Karpas-422 (cell line): ENCODE results near the gene LGR4. TPM values are rescaled to one million over a fixed set of nuclear protein-coding genes. Genes with fewer than 3 reads are reported as not detected.

ENCODE experiments used
- DNase-seq: peaks from one replicate; pipeline ENCODE4 v3.0.0-alpha.2; 2015
- H2AFZ ChIP-seq: fragments of 200-600 bp; sonication (generic); 2 replicates; pipeline ENCODE4 v1.6.1; 2014; ENCODE audit warnings: antibody characterized with exemption, low read length, mixed read lengths
- H3K27ac ChIP-seq: fragments of 200-600 bp; sonication (generic); 2 replicates; pipeline ENCODE4 v1.5.1; 2014; ENCODE audit warnings: mild to moderate bottlenecking, low read length, moderate library complexity
- H3K27me3 ChIP-seq: fragments of 200-600 bp; sonication (generic); 2 replicates; pipeline ENCODE4 v1.6.1; 2014; ENCODE audit warnings: low read length, mixed read lengths
- H3K36me3 ChIP-seq: fragments of 200-600 bp; sonication (generic); 2 replicates; pipeline ENCODE4 v1.6.1; 2014; ENCODE audit warnings: low read length, mixed read lengths; ENCODE audit not compliant: insufficient read depth
- H3K4me1 ChIP-seq: fragments of 200-600 bp; sonication (generic); 2 replicates; pipeline ENCODE4 v1.6.1; 2014; ENCODE audit warnings: mild to moderate bottlenecking, low read length, mixed read lengths
- H3K4me2 ChIP-seq: fragments of 200-600 bp; sonication (generic); 2 replicates; pipeline ENCODE4 v1.6.1; 2014; ENCODE audit warnings: low read length, low read depth, mild to moderate bottlenecking; ENCODE audit not compliant: poor library complexity, severe bottlenecking
- H3K4me3 ChIP-seq: fragments of 200-600 bp; sonication (generic); 2 replicates; pipeline ENCODE4 v1.5.1; 2014; ENCODE audit warnings: mild to moderate bottlenecking, antibody characterized with exemption, low read length, mixed read lengths
- H3K79me2 ChIP-seq: fragments of 200-600 bp; sonication (generic); 2 replicates; pipeline ENCODE4 v1.6.1; 2014; ENCODE audit warnings: mild to moderate bottlenecking, low read length, mixed read lengths
- H3K9ac ChIP-seq: fragments of 200-600 bp; sonication (generic); 2 replicates; pipeline ENCODE4 v1.6.0; 2014; ENCODE audit warnings: low read length
- H3K9me2 ChIP-seq: fragments of 200-600 bp; sonication (generic), shearing (Covaris generic); replicated peaks from 2 replicates; pipeline ENCODE4 v1.6.0; 2014; ENCODE audit warnings: mild to moderate bottlenecking, low read length, moderate library complexity; ENCODE audit not compliant: insufficient read depth
- H3K9me3 ChIP-seq: fragments of 300-700, 200-600 bp; sonication (generic); 2 replicates; pipeline ENCODE4 v1.6.1; 2014; ENCODE audit warnings: low read length, mixed read lengths
- H4K20me1 ChIP-seq: fragments of 200-600 bp; sonication (generic); 2 replicates; pipeline ENCODE4 v1.6.1; 2014; ENCODE audit warnings: mild to moderate bottlenecking, antibody characterized with exemption, low read length, low read depth; ENCODE audit not compliant: insufficient read depth
- total RNA-seq: library from RNA; depleted of rRNA; stranded (reverse); fragments of >200 nt; shearing (Covaris generic); gene quantifications from 2 replicates; pipeline ENCODE4 v1.2.3, GENCODE V29; 2014; ENCODE audit warnings: low replicate concordance

Gene LGR4
- total RNA-seq, 1 experiment from 2014 or later: 0.04 TPM

- Histone ChIP-seq H3K27me3 (no peaks in the 10 kb centered on the region), H3K4me3 (no peak overlapping the region), H3K36me3 (no peaks in the 10 kb centered on the region), H3K4me2 (no peak overlapping the region), H4K20me1 (peaks cover 4% of the 10 kb centered on the region; the same call in 1 of the 2 replicates), H3K4me1 (peaks cover 15% of the 10 kb centered on the region), H2AFZ (no peak overlapping the region), H3K27ac (no peak overlapping the region), H3K9me2 (no peaks in the 10 kb centered on the region), H3K9me3 (no peaks in the 10 kb centered on the region), H3K79me2 (peaks cover 25% of the 10 kb centered on the region), H3K9ac (no peak overlapping the region)
- no peak for DNase-seq
Observed at GRCh38 chr11:27509908-27510307, 37.3 kb upstream of the LGR4 start.

DNA sequence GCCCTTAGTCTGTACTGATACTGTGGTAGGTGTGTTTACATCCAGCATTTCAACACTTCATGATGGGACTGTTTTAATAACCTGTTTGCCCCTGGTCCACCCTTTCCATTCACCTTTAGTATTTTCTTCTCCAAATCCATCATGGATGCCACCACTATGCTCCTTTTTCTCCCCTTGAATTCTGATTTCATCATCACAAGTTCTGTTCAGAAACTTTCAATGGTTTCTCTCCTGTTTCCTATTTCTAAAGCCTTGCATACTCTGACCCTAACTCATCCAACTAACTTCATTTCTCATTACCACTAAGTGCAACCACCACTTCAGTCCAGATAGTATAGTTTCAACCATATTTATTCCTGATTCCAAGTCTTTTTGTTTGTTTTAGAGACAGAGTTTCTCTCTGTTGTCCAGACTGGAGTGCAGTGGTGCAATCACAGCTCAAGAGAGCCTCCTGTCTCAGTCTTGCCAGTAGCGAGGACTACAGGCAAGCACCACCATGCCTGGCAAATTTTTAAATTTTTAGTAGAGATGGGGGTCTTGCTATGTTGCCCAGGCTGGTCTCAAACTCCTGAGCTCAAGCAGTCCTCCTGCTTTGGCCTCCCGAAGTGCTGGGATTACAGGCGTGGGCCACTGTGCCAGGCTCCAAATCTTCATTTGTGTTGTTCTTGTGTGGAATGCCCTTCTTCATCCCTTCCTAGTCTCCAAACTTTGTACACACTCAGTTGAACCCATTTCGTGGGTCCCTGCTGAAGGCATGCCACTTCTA lies 35.1 kb upstream of the LGR4 start:
- Histone ChIP-seq H3K79me2 (peaks cover 47% of the 10 kb centered on the region), H3K27me3 (no peaks in the 10 kb centered on the region), H3K9ac (peak overlapping the region; percentile 80), H3K4me3 (peak overlapping the region; percentile 87), H3K27ac (no peak overlapping the region), H2AFZ (no peak overlapping the region), H3K9me3 (no peaks in the 10 kb centered on the region), H3K36me3 (no peaks in the 10 kb centered on the region; the same call in 1 of the 2 replicates), H3K9me2 (no peaks in the 10 kb centered on the region), H4K20me1 (peaks cover 4% of the 10 kb centered on the region; the same call in 1 of the 2 replicates), H3K4me1 (peaks cover 22% of the 10 kb centered on the region), H3K4me2 (peak overlapping the region; percentile 87)
- no peak for DNase-seq

GRCh38 chr11:27506200-27507182 lies 33.9 kb upstream of the LGR4 start, which contains the start of gene LIN7C:
Gene LIN7C (minus strand): TSS chr11:27506769. CDS start chr11:27506752, 17 bp downstream.
- peak; percentile 98 for DNase-seq
- peak within 1 kb of the TSS; percentile 80 for H3K9ac ChIP-seq
- peak within 1 kb of the TSS; percentile 45; the same call in 1 of the 2 replicates for H2AFZ ChIP-seq
- peaks cover 4% of the 10 kb centered on the region; the same call in 1 of the 2 replicates for H4K20me1 ChIP-seq
- peak within 1 kb of the TSS; percentile 87 for H3K4me2 ChIP-seq
- H3K27me3 ChIP-seq: no peaks in the 10 kb centered on the region
- H3K27ac ChIP-seq: peak within 1 kb of the TSS; percentile 27; the same call in 1 of the 2 replicates
- peaks cover 22% of the 10 kb centered on the region for H3K4me1 ChIP-seq
- H3K79me2 ChIP-seq: peaks cover 59% of the 10 kb centered on the region
- H3K36me3 ChIP-seq: peaks cover 3% of the 10 kb centered on the region; the same call in 1 of the 2 replicates
- H3K9me2 ChIP-seq: no peaks in the 10 kb centered on the region
- peak within 1 kb of the TSS; percentile 87 for H3K4me3 ChIP-seq
- no peaks in the 10 kb centered on the region for H3K9me3 ChIP-seq

DNA sequence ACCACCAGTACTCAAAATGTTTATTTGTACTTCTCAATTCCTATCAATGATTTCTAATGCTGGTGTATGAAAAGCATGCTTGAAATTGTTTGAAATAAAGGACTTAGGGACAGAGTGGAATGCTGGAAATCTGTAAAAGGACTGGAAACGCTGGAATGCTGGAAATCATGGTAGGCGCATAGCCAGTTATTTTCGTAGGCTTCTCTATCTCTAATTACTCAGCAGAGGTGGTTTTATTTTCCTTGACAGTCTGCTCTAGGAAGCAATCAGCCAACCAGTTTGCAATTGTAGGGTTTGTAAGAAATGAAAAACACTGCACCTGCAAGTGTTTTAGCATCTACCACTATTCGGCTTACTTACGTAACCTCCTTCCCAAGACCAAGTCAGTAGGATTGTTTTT lies 33.2 kb upstream of the LGR4 start:
- H3K9me2 ChIP-seq: no peaks in the 10 kb centered on the region
- H3K27ac ChIP-seq: peak overlapping the region; percentile 27; the same call in 1 of the 2 replicates
- no peak for DNase-seq
- H3K4me3 ChIP-seq: peak overlapping the region; percentile 87
- H4K20me1 ChIP-seq: peaks cover 4% of the 10 kb centered on the region; the same call in 1 of the 2 replicates
- H3K79me2 ChIP-seq: peaks cover 63% of the 10 kb centered on the region
- peaks cover 22% of the 10 kb centered on the region for H3K4me1 ChIP-seq
- H3K9ac ChIP-seq: peak overlapping the region; percentile 80
- peak overlapping the region; percentile 40; the same call in 1 of the 2 replicates for H2AFZ ChIP-seq
- no peaks in the 10 kb centered on the region for H3K9me3 ChIP-seq
- H3K27me3 ChIP-seq: no peaks in the 10 kb centered on the region
- peaks cover 5% of the 10 kb centered on the region; the same call in 1 of the 2 replicates for H3K36me3 ChIP-seq
- peak overlapping the region; percentile 87 for H3K4me2 ChIP-seq

DNA sequence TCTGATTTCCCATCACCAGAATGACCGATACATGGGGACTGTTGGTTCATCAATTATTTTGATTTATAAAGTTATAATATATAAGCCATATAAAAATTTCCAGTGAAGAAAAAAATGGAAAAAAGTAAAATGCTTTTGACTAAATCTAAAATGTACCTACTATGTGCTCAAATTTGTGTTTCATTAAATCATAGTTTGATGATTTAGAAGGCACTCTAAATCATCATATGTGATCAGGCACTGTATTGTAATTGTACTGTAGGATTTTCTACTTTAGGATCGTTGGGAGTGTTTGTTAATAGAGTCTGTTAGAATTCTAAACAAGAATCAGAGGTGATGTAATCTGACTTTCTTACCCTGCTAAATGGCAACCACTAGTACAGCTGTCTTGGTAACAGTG lies 31.6 kb upstream of the LGR4 start:
- H3K79me2 ChIP-seq: peaks cover 64% of the 10 kb centered on the region

DNA sequence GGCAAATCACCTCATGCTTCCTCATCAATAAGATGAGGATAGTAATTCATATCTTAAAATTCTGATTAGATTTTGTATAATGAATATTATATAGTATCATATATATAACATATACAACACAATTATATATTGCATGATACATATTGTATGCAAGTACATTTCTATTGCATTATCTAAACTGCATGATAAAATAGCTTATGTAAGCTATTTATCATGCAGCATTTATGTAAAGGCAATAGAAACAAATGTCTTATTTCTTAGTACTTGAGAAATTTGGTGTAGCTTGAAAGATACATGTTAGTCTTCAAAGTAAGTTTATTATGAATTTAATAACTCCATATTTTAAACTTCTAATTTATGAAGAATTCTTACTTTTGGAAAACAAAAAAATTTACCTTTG lies 28.5 kb upstream of the LGR4 start:
- Histone ChIP-seq H3K4me3 (no peak overlapping the region), H4K20me1 (peaks cover 4% of the 10 kb centered on the region; the same call in 1 of the 2 replicates), H3K79me2 (peaks cover 76% of the 10 kb centered on the region), H3K27ac (no peak overlapping the region), H3K36me3 (peaks cover 37% of the 10 kb centered on the region; the same call in 1 of the 2 replicates), H3K4me1 (peaks cover 18% of the 10 kb centered on the region), H3K9me2 (no peaks in the 10 kb centered on the region), H3K9ac (no peak overlapping the region), H3K27me3 (no peaks in the 10 kb centered on the region), H2AFZ (no peak overlapping the region), H3K4me2 (no peak overlapping the region), H3K9me3 (no peaks in the 10 kb centered on the region)
- DNase-seq: no peak

More for the DNA sequence above, 31.6 kb upstream of the LGR4 start:
- Histone ChIP-seq H3K4me3 (no peak overlapping the region), H3K4me1 (peaks cover 24% of the 10 kb centered on the region), H3K27me3 (no peaks in the 10 kb centered on the region), H3K36me3 (peaks cover 12% of the 10 kb centered on the region; the same call in 1 of the 2 replicates), H3K4me2 (peak overlapping the region; percentile 87), H3K9me2 (no peaks in the 10 kb centered on the region), H3K27ac (no peak overlapping the region), H4K20me1 (peaks cover 4% of the 10 kb centered on the region; the same call in 1 of the 2 replicates), H3K9ac (no peak overlapping the region), H2AFZ (no peak overlapping the region), H3K9me3 (no peaks in the 10 kb centered on the region)
- DNase-seq: no peak

- H3K4me3 ChIP-seq: no peak overlapping the region
- no peaks in the 10 kb centered on the region for H3K9me3 ChIP-seq
- peaks cover 2% of the 10 kb centered on the region; the same call in 1 of the 2 replicates for H3K4me1 ChIP-seq
- peaks cover 57% of the 10 kb centered on the region for H3K79me2 ChIP-seq
- no peaks in the 10 kb centered on the region for H4K20me1 ChIP-seq
- no peaks in the 10 kb centered on the region for H3K9me2 ChIP-seq
- no peak overlapping the region for H3K27ac ChIP-seq
- no peak overlapping the region for H3K9ac ChIP-seq
- DNase-seq: no peak
- H3K4me2 ChIP-seq: no peak overlapping the region
- peaks cover 51% of the 10 kb centered on the region; the same call in 1 of the 2 replicates for H3K36me3 ChIP-seq
- no peaks in the 10 kb centered on the region for H3K27me3 ChIP-seq
- no peak overlapping the region for H2AFZ ChIP-seq
Observed at GRCh38 chr11:27497911-27498310, 25.3 kb upstream of the LGR4 start.
